HAP-1 (cell line): ENCODE data around the gene NOM1.

ENCODE experiments used
- DNase-seq, 2 experiments: peaks; one replicate each; pipeline ENCODE4 v3.0.0-alpha.2; 2016 to 2020; ENCODE audit warnings: low spot score in 2 of 2
- H3K27me3 ChIP-seq: fragments of 250-450 bp; sonication (Bioruptor Pico); 2 replicates; pipeline ENCODE4 v1.5.1; 2020; ENCODE audit warnings: low read depth, mild to moderate bottlenecking, moderate library complexity
- H3K36me3 ChIP-seq: fragments of 250-450 bp; sonication (Bioruptor Pico); replicated peaks from 2 replicates; pipeline ENCODE4 v1.5.1; 2020; ENCODE audit warnings: mild to moderate bottlenecking
- H3K4me1 ChIP-seq: fragments of 250-450 bp; sonication (Bioruptor Pico); 2 replicates; pipeline ENCODE4 v1.5.1; 2020; ENCODE audit warnings: mild to moderate bottlenecking
- H3K4me3 ChIP-seq: fragments of 250-450 bp; sonication (Bioruptor Pico); 2 replicates; pipeline ENCODE4 v1.5.1; 2020; ENCODE audit warnings: mild to moderate bottlenecking, moderate library complexity
- H3K9me3 ChIP-seq: fragments of 250-450 bp; sonication (Bioruptor Pico); 2 replicates; pipeline ENCODE4 v1.5.1; 2020; ENCODE audit warnings: mild to moderate bottlenecking, moderate library complexity
- in situ Hi-C: fragments of 300-500 bp; cut with MboI; formaldehyde crosslinking; loops from 3 replicates; pipeline ENCODE4 v1.14.3; 2020; ENCODE audit warnings: low sequenced_read_pairs, inconsistent platforms, mixed read lengths

NOM1 gene

GRCh38 chr7:157000741-157001653 lies 51.5 kb downstream of the NOM1 start:
- peak overlapping the region; percentile 10; the same call in 1 of the 2 replicates for H3K4me3 ChIP-seq
- H3K27me3 ChIP-seq: no peaks in the 10 kb centered on the region
- peaks cover 2% of the 10 kb centered on the region; the same call in 1 of the 2 replicates for H3K4me1 ChIP-seq
- H3K36me3 ChIP-seq: 0 out of 2 replicates have a peak, but pooled peaks cover 3% of the 10 kb centered on the region
- in situ Hi-C loops: no loop called here
- no peaks in the 10 kb centered on the region for H3K9me3 ChIP-seq
- no peak for DNase-seq

GRCh38 chr7:157001920-157002818 lies 52.7 kb downstream of the NOM1 start:
- H3K27me3 ChIP-seq: no peaks in the 10 kb centered on the region
- DNase-seq: no peak
- in situ Hi-C loops: no loop called here

GRCh38 chr7:157002819-157003421 lies 53.4 kb downstream of the NOM1 start:
- H3K27me3 ChIP-seq: no peaks in the 10 kb centered on the region
- peaks cover 6% of the 10 kb centered on the region for H3K4me1 ChIP-seq
- H3K9me3 ChIP-seq: no peaks in the 10 kb centered on the region
- H3K36me3 ChIP-seq: 0 out of 2 replicates have a peak, but pooled peaks cover 3% of the 10 kb centered on the region
- no peak for DNase-seq
- no peak overlapping the region for H3K4me3 ChIP-seq
- in situ Hi-C loops: no loop called here

More at GRCh38 chr7:157001920-157002818, 52.7 kb downstream of the NOM1 start:
- H3K4me3 ChIP-seq: no peak overlapping the region
- H3K36me3 ChIP-seq: 0 out of 2 replicates have a peak, but pooled peaks cover 3% of the 10 kb centered on the region
- peaks cover 2% of the 10 kb centered on the region; the same call in 1 of the 2 replicates for H3K4me1 ChIP-seq
- no peaks in the 10 kb centered on the region for H3K9me3 ChIP-seq

GRCh38 chr7:157003445-157003755 lies 53.9 kb downstream of the NOM1 start:
- no peaks in the 10 kb centered on the region for H3K27me3 ChIP-seq
- no peak for DNase-seq
- no peak overlapping the region for H3K4me3 ChIP-seq
- peaks cover 9% of the 10 kb centered on the region for H3K4me1 ChIP-seq
- in situ Hi-C loops: no loop called here
- H3K9me3 ChIP-seq: no peaks in the 10 kb centered on the region
- 0 out of 2 replicates have a peak, but pooled peaks cover 3% of the 10 kb centered on the region for H3K36me3 ChIP-seq

GRCh38 chr7:157003756-157004520 lies 54.4 kb downstream of the NOM1 start:
- H3K4me1 ChIP-seq: peaks cover 9% of the 10 kb centered on the region
- 0 out of 2 replicates have a peak, but pooled peaks cover 3% of the 10 kb centered on the region for H3K36me3 ChIP-seq
- H3K9me3 ChIP-seq: no peaks in the 10 kb centered on the region
- H3K27me3 ChIP-seq: no peaks in the 10 kb centered on the region
- peak in 1 of 2 experiments; percentile 43 for DNase-seq
- no peak overlapping the region for H3K4me3 ChIP-seq
- in situ Hi-C loops: no loop called here

- Histone ChIP-seq H3K9me3 (no peaks in the 10 kb centered on the region), H3K4me3 (no peak overlapping the region), H3K27me3 (no peaks in the 10 kb centered on the region), H3K4me1 (peaks cover 9% of the 10 kb centered on the region), H3K36me3 (0 out of 2 replicates have a peak, but pooled peaks cover 3% of the 10 kb centered on the region)
- DNase-seq: no peak
- in situ Hi-C loops: no loop called here
Measured at GRCh38 chr7:157004521-157005455, 55.3 kb downstream of the NOM1 start.

GRCh38 chr7:157005456-157006204 lies 56.1 kb downstream of the NOM1 start:
- Histone ChIP-seq H3K4me1 (peaks cover 9% of the 10 kb centered on the region), H3K27me3 (no peaks in the 10 kb centered on the region), H3K36me3 (0 out of 2 replicates have a peak, but pooled peaks cover 3% of the 10 kb centered on the region), H3K9me3 (no peaks in the 10 kb centered on the region), H3K4me3 (no peak overlapping the region)
- in situ Hi-C loops: no loop called here
- no peak for DNase-seq

GRCh38 chr7:157006205-157006747 lies 56.8 kb downstream of the NOM1 start:
- in situ Hi-C loops: no loop called here
- Histone ChIP-seq H3K9me3 (no peaks in the 10 kb centered on the region), H3K27me3 (no peaks in the 10 kb centered on the region), H3K4me1 (peaks cover 12% of the 10 kb centered on the region), H3K36me3 (0 out of 2 replicates have a peak, but pooled peaks cover 3% of the 10 kb centered on the region), H3K4me3 (no peak overlapping the region)
- no peak for DNase-seq

- Histone ChIP-seq H3K9me3 (no peaks in the 10 kb centered on the region), H3K36me3 (0 out of 2 replicates have a peak, but pooled peaks cover 3% of the 10 kb centered on the region), H3K27me3 (no peaks in the 10 kb centered on the region), H3K4me1 (peaks cover 18% of the 10 kb centered on the region), H3K4me3 (peak overlapping the region; percentile 57)
- DNase-seq: no peak
- in situ Hi-C loops: no loop called here
Measured at GRCh38 chr7:157006829-157007469, 57.4 kb downstream of the NOM1 start.

- Histone ChIP-seq H3K27me3 (no peaks in the 10 kb centered on the region), H3K4me3 (peak overlapping the region; percentile 57)
Measured at GRCh38 chr7:157007470-157008066, 58.1 kb downstream of the NOM1 start.

More at GRCh38 chr7:157007470-157008066, 58.1 kb downstream of the NOM1 start:
- peak; percentile 24 to 70 for DNase-seq
- Histone ChIP-seq H3K4me1 (peaks cover 18% of the 10 kb centered on the region), H3K36me3 (0 out of 2 replicates have a peak, but pooled peaks cover 3% of the 10 kb centered on the region), H3K9me3 (no peaks in the 10 kb centered on the region)
- in situ Hi-C loops: no loop called here
